GM12878 (cell line): ENCODE measurements around the gene PRR5L. TPM values are rescaled to one million over a fixed set of nuclear protein-coding genes. Genes with fewer than 3 reads are reported as not detected.

Experiments
- ATAC-seq: fragments of 200-7000 bp; cut with Tn5 transposase; 3 replicates; pipeline ENCODE4 v1.9.1; 2020; ENCODE audit warnings: mild to moderate bottlenecking, moderate library complexity
- BruUV-seq: library from RNA; stranded (reverse); fragments of 400-500 nt; replicated peaks from 2 replicates; lab custom pipeline; 2021; lab: Mats Ljungman, UMichigan
- CTCF ChIA-PET: fragments of 300-600 bp; sonication (Branson Sonifier 250); formaldehyde crosslinking; extraction: SDS; loops from one replicate; lab custom pipeline; 2021; ENCODE audit warnings: inconsistent platforms; lab: Yijun Ruan, JAX
- POLR2A ChIA-PET: fragments of 350-600 bp; formaldehyde crosslinking; extraction: SDS; loops from one replicate; lab custom pipeline; 2021; ENCODE audit warnings: inconsistent platforms; lab: Charles Lee
- RAD21 ChIA-PET: fragments of 300-600 bp; sonication (Branson Sonifier 250); formaldehyde crosslinking; loops from one replicate; lab custom pipeline; 2023; ENCODE audit warnings: antibody characterized with exemption; ENCODE audit not compliant: unreplicated experiment; lab: Charles Lee
- SMC1A ChIA-PET: fragments of 300-600 bp; sonication (Branson Sonifier 250); formaldehyde crosslinking; loops from one replicate; lab custom pipeline; 2023; ENCODE audit not compliant: unreplicated experiment, uncharacterized antibody; lab: Charles Lee
- DNase-seq: peaks from one replicate; pipeline ENCODE4 v3.0.0-alpha.2; 2011; ENCODE audit warnings: low read depth, low spot score
- FAIRE-seq: peaks from 3 replicates; lab custom pipeline; 2011; peaks lifted over from hg19 to GRCh38; lab: Jason Lieb, UNC
- H2AFZ ChIP-seq: 2 replicates; pipeline ENCODE4 v1.6.0; 2011; ENCODE audit warnings: low read depth, low read length, control low read depth; ENCODE audit not compliant: control insufficient read depth
- H3K27ac ChIP-seq: 2 replicates; pipeline ENCODE4 v1.5.1; 2011; ENCODE audit warnings: control low read depth; ENCODE audit not compliant: control insufficient read depth, insufficient read depth
- H3K27me3 ChIP-seq, 2 experiments: replicated peaks in 1 of 2; 2 replicates each; pipeline versions ENCODE4 v1.6.0 to v1.6.1; 2011; ENCODE audit warnings: low read length in 1 of 2; ENCODE audit not compliant: control insufficient read depth in 2 of 2, insufficient read depth in 2 of 2
- H3K36me3 ChIP-seq, 2 experiments: 2 replicates each; pipeline ENCODE4 v1.5.1; 2011; ENCODE audit warnings: low read length in 1 of 2; ENCODE audit not compliant: control insufficient read depth in 2 of 2, insufficient read depth in 2 of 2
- H3K4me1 ChIP-seq: 2 replicates; pipeline ENCODE4 v1.6.1; 2011; ENCODE audit warnings: mild to moderate bottlenecking, low read length, moderate library complexity, mixed read lengths; ENCODE audit not compliant: control insufficient read depth, insufficient read depth
- H3K4me2 ChIP-seq: 2 replicates; pipeline ENCODE4 v1.6.0; 2011; ENCODE audit warnings: control low read depth; ENCODE audit not compliant: control insufficient read depth, insufficient read depth
- H3K4me3 ChIP-seq: fragments of 200-600 bp; sonication (generic); 2 replicates; pipeline ENCODE4 v1.5.1; 2016
- H3K79me2 ChIP-seq: 2 replicates; pipeline ENCODE4 v1.6.0; 2011; ENCODE audit warnings: low read length; ENCODE audit not compliant: control insufficient read depth, insufficient read depth
- H3K9ac ChIP-seq: 2 replicates; pipeline ENCODE4 v1.8.0; 2011; ENCODE audit warnings: low read length, control low read depth, mixed read lengths; ENCODE audit not compliant: control insufficient read depth, insufficient read depth
- H3K9me3 ChIP-seq: replicated peaks from 3 replicates; pipeline ENCODE4 v1.5.1; 2011; ENCODE audit warnings: mild to moderate bottlenecking, low read length; ENCODE audit not compliant: control insufficient read depth, insufficient read depth
- H4K20me1 ChIP-seq: 2 replicates; pipeline ENCODE4 v1.6.0; 2011; ENCODE audit not compliant: control insufficient read depth, insufficient read depth
- CBX3 ChIP-seq: fragments of 200-600 bp; sonication (generic); IDR thresholded peaks from 2 replicates; pipeline ENCODE4 v1.6.1; 2016; ENCODE audit warnings: low read depth, borderline replicate concordance
- CBX5 ChIP-seq: sonication (generic); IDR thresholded peaks from 2 replicates; pipeline ENCODE4 v1.6.1; 2016; ENCODE audit warnings: low read depth, moderate library complexity, mild to moderate bottlenecking, inconsistent platforms
- CHD1 ChIP-seq: IDR thresholded peaks from 2 replicates; pipeline ENCODE4 v1.6.1; 2012; ENCODE audit warnings: low read depth, low read length, improper control_type of control experiment
- IKZF1 ChIP-seq: fragments of 450-650 bp; conservative IDR thresholded peaks from 2 replicates; pipeline ENCODE4 v1.6.1; 2017; ENCODE audit warnings: antibody characterized with exemption, mild to moderate bottlenecking
- JUNB ChIP-seq: IDR thresholded peaks from 2 replicates; pipeline ENCODE4 v1.6.1; 2016; ENCODE audit warnings: antibody characterized with exemption, mild to moderate bottlenecking
- KAT2A ChIP-seq: conservative IDR thresholded peaks from 2 replicates; pipeline ENCODE4 v1.6.1; 2011; ENCODE audit warnings: low read depth, low read length; ENCODE audit not compliant: control insufficient read depth
- MEF2A ChIP-seq: IDR thresholded peaks from 2 replicates; pipeline ENCODE4 v1.6.1; 2011; ENCODE audit warnings: low read depth, mild to moderate bottlenecking, low read length, moderate library complexity; ENCODE audit not compliant: insufficient read depth
- NFYA ChIP-seq: IDR thresholded peaks from 2 replicates; pipeline ENCODE4 v1.6.1; 2011; ENCODE audit warnings: low read depth, mild to moderate bottlenecking, low read length, improper control_type of control experiment, borderline replicate concordance
- NFYB ChIP-seq: IDR thresholded peaks from 2 replicates; pipeline ENCODE4 v1.6.1; 2011; ENCODE audit warnings: low read depth, mild to moderate bottlenecking, low read length, improper control_type of control experiment, moderate library complexity; ENCODE audit not compliant: insufficient read depth
- PML ChIP-seq: IDR thresholded peaks from 2 replicates; pipeline ENCODE4 v1.6.1; 2012; ENCODE audit warnings: low read length, inconsistent platforms
- RELB ChIP-seq: fragments of 450-650 bp; IDR thresholded peaks from 2 replicates; pipeline ENCODE4 v1.6.1; 2017; ENCODE audit warnings: low read depth, mild to moderate bottlenecking, moderate library complexity
- SMARCA5 ChIP-seq: fragments of 450-650 bp; IDR thresholded peaks from 2 replicates; pipeline ENCODE4 v1.6.1; 2017; ENCODE audit warnings: mild to moderate bottlenecking
- WGBS: methylation state at CpG from one replicate; pipeline ENCODE4 v1.1.6; 2016; ENCODE audit warnings: low lambda C conversion rate; ENCODE audit not compliant: insufficient replicate concordance, insufficient coverage; ENCODE audit errors: missing lambda C conversion rate; 5-methylcytosine and 5-hydroxymethylcytosine counted together
- in situ Hi-C: fragments of 300-500 bp; cut with MboI; formaldehyde crosslinking; loops from 9 replicates; pipeline ENCODE4 v1.14.3; 2018; ENCODE audit warnings: mixed read lengths
- intact Hi-C: fragments of 100-400 bp; cut with micrococcal nuclease; formaldehyde crosslinking; loops from one replicate; pipeline ENCODE4 v1.14.2; 2022; ENCODE audit not compliant: unreplicated experiment
- polyA plus RNA-seq, 11 experiments: library from polyadenylated mRNA; depleted of rRNA in 4 of 11; unstranded in 6 of 11; stranded (reverse) in 5 of 11; fragments of >200 nt; fragmentation: Nextera tagmentation in 4 of 11; fragmentation: Illumina TruSeq in 1 of 11; extraction: Ambion mirVana in 4 of 11; extraction: Trizol in 1 of 11; gene quantifications; 1 replicate in 1 of 11; 2 replicates in 10 of 11; pipeline versions ENCODE4 v1.2.1 to v1.2.3, GENCODE V29; 2011 to 2016; ENCODE audit warnings: inconsistent platforms in 2 of 11, missing spikeins in 2 of 11, low read depth in 1 of 11
- total RNA-seq, 4 experiments: library from RNA; depleted of rRNA in 3 of 4; stranded (reverse); fragments of >200 nt in 3 of 4; fragmentation: Illumina TruSeq in 1 of 4; extraction: Trizol in 1 of 4; gene quantifications; 2 replicates each; pipeline versions ENCODE4 v1.2.1 to v1.2.3, GENCODE V29; 2013 to 2021

PRR5L gene
- total and polyA plus RNA-seq, 10 of the 15 experiments (the other 5 are each of a cell fraction or from before 2014, with no cell fraction given) = 0.11 to 4.2 (median 0.67) TPM; not detected in 1

- H3K27ac ChIP-seq = no peak overlapping the region
- no peak overlapping the region for H3K9ac ChIP-seq
- FAIRE-seq = no peak
- ChIA-PET SMC1A (interaction anchor here (1.4 kb wide), 1 partner anchor 29 kb away, joined by 3 read pairs; no protein-coding TSS in a partner anchor), CTCF (no interaction called here), RAD21 (no interaction called here), POLR2A (no interaction called here)
- H2AFZ ChIP-seq = no peak overlapping the region
- H3K4me1 ChIP-seq = peaks cover 8% of the 10 kb centered on the region
- H3K36me3 ChIP-seq = no peaks in the 10 kb centered on the region
- H3K4me2 ChIP-seq = no peak overlapping the region
- no peaks in the 10 kb centered on the region for H3K27me3 ChIP-seq
- no peaks in the 10 kb centered on the region for H3K79me2 ChIP-seq
- H4K20me1 ChIP-seq = no peaks in the 10 kb centered on the region
- 43% methylated on average over 8 of the region's 8 CpGs for WGBS
- no peak overlapping the region for H3K4me3 ChIP-seq
- H3K9me3 ChIP-seq = no peaks in the 10 kb centered on the region
- no peak for ATAC-seq
- intact Hi-C loops = no loop called here
- no peak for DNase-seq
- TF ChIP-seq NFYA (no peak), NFYB (no peak), RELB (no peak), SMARCA5 (no peak), KAT2A (no peak), IKZF1 (no peak), CBX5 (no peak), CHD1 (no peak), JUNB (no peak), MEF2A (no peak), PML (no peak), CBX3 (no peak)
- no TSS peak for BruUV-seq
- in situ Hi-C loops = no loop called here
Observed at GRCh38 chr11:36447947-36448346, 151.9 kb downstream of the PRR5L start.
